HG02571 (cell line): ENCODE results near the gene SAP30BP.

Source experiments
- ATAC-seq: cut with Tn5 transposase; IDR thresholded peaks from one replicate; pipeline ENCODE4 v1.9.1; 2021; ENCODE audit warnings: mild to moderate bottlenecking, moderate library complexity; ENCODE audit not compliant: unreplicated experiment

SAP30BP gene

GRCh38 chr17:75666959-75667790 lies at the start of gene SAP30BP, which contains the start of gene RECQL5:
Gene SAP30BP (plus strand): TSS chr17:75667338. CDS start chr17:75667373, 35 bp downstream.
Gene RECQL5 (minus strand): TSS chr17:75667154. CDS start chr17:75666557, 597 bp downstream.
- peak; percentile 76 for ATAC-seq

GRCh38 chr17:75617675-75618074 lies 49.5 kb upstream of the SAP30BP start:
- ATAC-seq: no peak

GRCh38 chr17:75619506-75620431 lies 47.4 kb upstream of the SAP30BP start:
- ATAC-seq: no peak

DNA sequence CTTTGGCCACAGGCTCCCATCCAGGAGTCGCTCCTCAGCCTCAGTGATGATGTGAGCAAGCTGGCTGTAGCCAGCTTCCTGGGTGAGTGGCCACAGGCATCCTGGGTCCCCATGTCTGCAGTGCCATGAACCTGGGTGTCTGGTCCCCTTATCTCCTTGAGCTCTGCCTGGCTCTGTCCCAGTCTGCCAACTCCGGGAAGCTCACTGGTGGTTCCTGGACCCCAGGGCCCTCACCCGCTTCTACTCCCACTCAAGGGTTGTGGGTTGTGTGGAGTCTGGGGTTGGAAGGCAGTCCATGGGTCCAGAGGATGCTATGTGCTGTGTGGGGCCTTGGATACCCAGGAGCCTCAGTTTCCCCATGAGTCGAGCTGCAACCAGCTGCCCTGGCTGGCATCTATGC lies 45.6 kb upstream of the SAP30BP start:
- ATAC-seq: no peak

- no peak for ATAC-seq
These were observed 45.1 kb upstream of the SAP30BP start for GRCh38 chr17:75622076-75622475.

GRCh38 chr17:75622771-75623273 lies 44.3 kb upstream of the SAP30BP start:
- no peak for ATAC-seq

DNA sequence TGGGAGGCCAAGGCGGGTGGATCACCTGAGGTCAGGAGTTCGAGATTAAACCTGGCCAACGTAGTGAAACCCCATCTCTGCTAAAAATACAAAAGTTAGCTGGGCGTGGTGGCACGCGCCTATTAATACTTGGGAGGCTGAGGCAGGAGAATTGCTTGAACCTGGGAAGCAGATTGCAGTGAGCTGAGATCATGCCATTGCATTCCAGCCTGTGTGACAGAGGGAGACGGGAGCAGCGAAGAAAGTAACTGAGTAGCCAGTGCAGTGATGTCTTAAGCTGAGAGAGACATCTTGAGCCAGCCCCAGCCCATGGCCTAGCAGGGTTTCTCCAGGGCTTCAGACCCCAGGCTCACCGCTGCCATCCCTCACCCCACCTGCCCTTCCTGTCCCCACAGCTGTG lies 43.8 kb upstream of the SAP30BP start:
- ATAC-seq: no peak

DNA sequence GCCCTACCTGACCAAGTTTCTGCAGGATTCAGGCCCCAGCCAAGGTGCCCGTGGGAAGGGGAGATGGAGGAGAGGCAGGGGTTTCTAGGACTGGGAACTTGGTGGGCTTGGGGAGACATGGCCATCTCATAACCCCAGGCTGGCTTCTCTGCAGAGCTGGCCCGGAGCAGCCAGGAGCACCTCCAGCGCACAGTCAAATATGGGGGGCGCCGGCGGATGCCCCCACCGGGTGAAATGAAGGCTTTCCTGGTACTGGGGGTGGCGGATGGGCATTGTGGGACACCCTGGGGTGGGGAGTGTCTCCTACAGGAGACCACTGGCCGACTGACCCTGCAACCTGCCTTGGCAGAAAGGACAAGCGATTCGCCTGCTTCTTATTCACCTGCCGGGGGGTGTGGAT lies 43.1 kb upstream of the SAP30BP start:
- no peak for ATAC-seq

- ATAC-seq: no peak
These were observed 42.3 kb upstream of the SAP30BP start for GRCh38 chr17:75624714-75625345.

DNA sequence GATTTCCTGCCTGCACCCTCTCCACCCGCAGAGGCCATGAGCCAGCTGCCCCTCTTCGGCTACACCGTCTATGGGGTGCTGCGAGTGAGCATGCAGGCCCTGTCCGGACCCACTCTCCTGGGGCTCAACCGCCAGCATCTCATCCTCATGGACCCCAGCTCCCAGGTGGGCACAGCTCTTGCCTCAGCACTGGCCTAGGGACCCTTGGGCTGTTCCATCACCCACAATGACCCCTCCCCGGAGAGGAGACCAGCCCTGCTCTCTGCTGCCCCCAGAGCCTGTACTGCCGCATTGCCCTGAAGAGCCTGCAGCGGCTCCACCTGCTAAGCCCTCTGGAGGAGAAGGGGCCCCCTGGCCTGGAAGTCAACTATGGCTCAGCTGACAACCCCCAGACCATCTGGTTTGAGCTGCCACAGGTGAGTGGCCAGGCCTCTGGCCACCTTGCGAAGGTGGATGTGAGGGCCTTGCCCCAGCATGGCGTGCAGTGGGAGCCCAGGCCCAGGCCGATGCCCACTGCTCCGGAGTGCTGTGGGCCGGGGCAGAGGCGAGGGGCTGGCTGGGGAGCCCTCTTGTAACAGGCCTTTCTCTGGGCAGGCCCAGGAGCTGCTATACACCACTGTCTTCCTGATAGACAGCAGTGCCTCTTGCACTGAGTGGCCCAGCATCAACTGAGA lies 41.2 kb upstream of the SAP30BP start:
- ATAC-seq: no peak

- ATAC-seq: no peak
These were observed 40.6 kb upstream of the SAP30BP start for GRCh38 chr17:75626496-75627038.

GRCh38 chr17:75627094-75627493 lies 40.0 kb upstream of the SAP30BP start:
- no peak for ATAC-seq

DNA sequence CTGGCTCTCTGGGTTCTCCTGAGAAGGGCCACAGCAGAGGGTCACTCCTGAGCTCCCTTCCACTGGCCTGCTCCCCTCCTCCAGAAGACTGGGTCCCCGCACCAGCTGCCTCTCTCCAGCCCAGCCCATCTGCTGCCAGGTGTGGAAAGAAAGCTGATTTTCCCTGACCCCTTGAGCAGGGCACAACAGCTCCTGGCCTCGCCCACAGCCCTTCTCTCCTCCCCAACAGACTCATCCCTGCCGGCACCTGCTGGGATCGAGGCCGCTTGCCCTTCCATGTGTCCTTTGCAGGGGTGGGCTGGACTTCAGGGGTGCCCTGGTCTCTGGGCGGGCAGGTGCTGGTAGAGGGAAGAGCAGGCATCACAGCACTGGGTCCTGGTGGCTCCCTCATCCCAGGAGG lies 38.7 kb upstream of the SAP30BP start:
- ATAC-seq: no peak

DNA sequence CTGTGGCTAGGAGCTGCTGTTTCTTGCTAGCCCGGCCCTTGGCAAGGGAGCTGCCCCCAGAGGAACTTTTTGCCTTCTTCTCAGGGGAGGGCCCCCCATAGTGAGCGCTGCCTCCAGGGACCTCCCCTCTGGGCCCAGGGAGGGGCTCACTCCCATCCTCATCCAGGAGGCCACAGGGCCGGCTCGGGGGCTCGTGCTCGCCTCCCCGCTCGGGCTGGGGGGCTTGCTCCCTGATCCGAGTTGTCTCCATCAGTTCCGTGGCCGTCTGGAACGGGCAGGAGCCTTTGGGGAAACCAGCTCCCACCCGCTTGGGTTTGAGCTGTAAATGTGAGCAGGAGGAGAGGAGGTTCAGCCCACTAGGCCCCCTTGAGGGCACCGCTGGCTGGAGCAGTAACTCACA lies 38.0 kb upstream of the SAP30BP start:
- no peak for ATAC-seq

DNA sequence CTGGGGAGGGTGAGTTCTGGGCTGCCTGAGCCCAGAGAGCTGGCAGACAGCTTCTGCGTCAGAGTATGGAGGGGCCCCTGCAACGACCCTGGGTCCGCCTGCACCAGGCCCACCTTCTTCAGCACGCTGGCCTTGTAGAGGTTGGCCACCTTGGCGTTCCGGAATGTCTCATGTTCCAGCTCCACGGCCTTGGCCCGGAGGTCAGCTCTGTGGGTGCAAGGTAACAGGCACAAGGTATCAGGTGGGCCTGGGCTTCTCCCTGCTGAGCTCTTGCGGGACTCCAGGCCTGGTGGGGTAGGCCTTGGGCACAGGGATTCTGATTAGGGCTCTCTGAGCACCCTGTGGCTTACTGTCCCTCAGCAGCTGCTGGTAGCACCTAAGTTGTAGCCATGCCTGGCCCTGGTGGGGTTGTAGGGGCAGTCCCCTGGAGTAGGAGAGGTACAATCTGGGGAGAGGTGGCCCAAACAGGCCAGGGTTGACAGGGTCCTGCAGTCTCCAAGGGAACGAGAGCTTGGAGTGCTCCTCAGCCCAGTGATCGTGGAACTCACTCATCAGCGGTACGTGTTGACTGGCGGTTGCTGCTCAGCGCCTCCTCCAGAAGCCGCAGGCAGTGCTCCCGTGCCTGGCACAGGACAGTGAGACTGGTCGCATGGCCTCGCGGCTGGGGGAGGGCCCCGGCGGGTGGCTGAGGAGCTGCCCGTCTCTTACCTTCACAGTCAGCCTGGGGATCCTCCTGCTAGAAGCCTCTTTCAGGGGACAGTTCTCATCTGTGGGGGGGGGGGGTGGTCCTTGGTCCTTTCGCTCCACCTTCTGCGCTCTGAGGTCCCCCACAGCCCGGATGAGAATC lies 36.8 kb upstream of the SAP30BP start:
- no peak for ATAC-seq

DNA sequence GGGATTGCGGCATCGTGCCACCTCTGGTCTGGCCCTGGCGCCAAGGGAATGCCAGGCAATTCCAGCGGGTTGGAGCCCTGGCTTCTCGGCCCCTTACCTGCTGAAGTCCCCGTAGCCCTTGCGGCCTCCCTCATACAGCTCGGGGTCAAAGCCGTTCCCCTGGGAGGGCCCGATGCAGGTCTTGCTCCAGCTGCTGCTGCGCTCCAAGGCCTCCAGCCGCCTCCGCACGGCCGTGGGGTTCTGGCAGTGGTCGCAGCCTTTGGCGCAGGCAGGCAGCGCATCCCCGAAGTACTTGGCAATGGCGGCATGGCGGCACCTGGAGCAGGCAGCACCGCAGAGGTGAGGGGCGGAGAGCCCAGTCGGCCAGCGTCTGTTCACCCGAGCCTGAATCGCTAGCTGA lies 35.8 kb upstream of the SAP30BP start:
- ATAC-seq: no peak

DNA sequence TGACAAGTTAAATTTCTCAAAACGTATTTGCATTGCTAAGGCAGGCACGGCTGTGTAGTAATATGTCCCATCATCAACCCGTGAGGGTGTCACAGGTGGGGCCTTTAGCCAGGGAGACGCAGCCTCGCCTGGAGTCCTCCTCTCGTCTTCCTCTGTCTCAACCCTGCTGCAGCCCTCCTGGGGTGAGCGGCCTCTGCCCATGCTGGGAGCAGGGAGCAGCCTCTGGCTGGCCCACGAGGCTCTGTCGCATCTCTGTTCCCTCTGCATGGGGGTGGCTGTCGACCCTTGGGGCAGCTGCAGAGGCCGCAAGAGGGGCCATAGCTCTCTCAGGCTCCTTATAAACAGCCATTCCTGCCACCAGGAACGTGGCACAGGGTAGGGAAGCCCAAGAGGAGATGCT lies 34.7 kb upstream of the SAP30BP start:
- ATAC-seq: no peak

- ATAC-seq: no peak
These were observed 34.2 kb upstream of the SAP30BP start, which contains the start of gene SMIM5 for GRCh38 chr17:75632863-75633485. Gene SMIM5 (plus strand): TSS chr17:75633434. CDS start chr17:75640202, 6,768 bp downstream.
